Measurements from ENCODE around the gene KCNG2.

GRCh38 chr18:79930020-79930642 lies 132.4 kb downstream of the KCNG2 start:
- TF ChIP-seq EZH2 (IDR thresholded peaks at IDR 0.05; ENCODE audit: low read depth) (no peak), CTCF (conservative IDR thresholded peaks at IDR 0.05) (no peak)
